Measurements from ENCODE around the gene ROM1.
A peak's percentile ranks its signal among the peaks of the same experiment; 100 is the strongest.
"Not testable (repeated sequence)": the region's sequence is repeated elsewhere in the genome, so short reads cannot be mapped to it uniquely, and the experiment has no call there.

ROM1 gene

GRCh38 chr11:62610403-62610802 lies 2.7 kb upstream of the ROM1 start:
- DNase-seq, result no peak

GRCh38 chr11:62610814-62611704 lies 2.0 kb upstream of the ROM1 start:
- DNase-seq, result no peak

- DNase-seq, result peak in 2 of 5 experiments; percentile 30 to 74
Measured at GRCh38 chr11:62611705-62612365, 1.2 kb upstream of the ROM1 start.

GRCh38 chr11:62613291-62613778 lies 278 bp downstream of the ROM1 start:
- DNase-seq, result no peak

- no peak for DNase-seq
Measured at GRCh38 chr11:62614275-62614674, 1.2 kb downstream of the ROM1 start.

GRCh38 chr11:62615521-62615920 lies 2.5 kb downstream of the ROM1 start:
- DNase-seq, result no peak

GRCh38 chr11:62616957-62617356 lies 3.9 kb downstream of the ROM1 start:
- DNase-seq, result not testable (repeated sequence)

GRCh38 chr11:62621027-62621566 lies 8.0 kb downstream of the ROM1 start:
- no peak for DNase-seq

- peak; percentile 89 to 98 (median 97) for DNase-seq
Measured at GRCh38 chr11:62621567-62622470, 8.8 kb downstream of the ROM1 start, which contains the start of gene B3GAT3. Gene B3GAT3 (minus strand): TSS chr11:62621986. CDS start chr11:62621947, 39 bp downstream.

GRCh38 chr11:62622476-62623089 lies 9.5 kb downstream of the ROM1 start:
- no peak for DNase-seq

- peak in 1 of 5 experiments; percentile 20 for DNase-seq
Measured at GRCh38 chr11:62627713-62628112, 14.7 kb downstream of the ROM1 start.

GRCh38 chr11:62632492-62632891 lies 19.4 kb downstream of the ROM1 start:
- DNase-seq, result no peak

- DNase-seq, result no peak
Measured at GRCh38 chr11:62644220-62644619, 31.2 kb downstream of the ROM1 start.

GRCh38 chr11:62645671-62645945 lies 32.6 kb downstream of the ROM1 start:
- DNase-seq, result peak in 1 of 5 experiments; percentile 22

- peak; percentile 94 to 99 (median 98) for DNase-seq
Measured at GRCh38 chr11:62645946-62646824, 33.1 kb downstream of the ROM1 start, which contains the start of gene GANAB. Gene GANAB (minus strand): TSS chr11:62646613. CDS start chr11:62646599, 14 bp downstream.

- DNase-seq, result no peak
Measured at GRCh38 chr11:62646825-62647608, 34.0 kb downstream of the ROM1 start.

- no peak for DNase-seq
Measured at GRCh38 chr11:62647609-62648005, 34.5 kb downstream of the ROM1 start.

- no peak for DNase-seq
Measured at GRCh38 chr11:62648185-62648966, 35.3 kb downstream of the ROM1 start.

- DNase-seq, result no peak
Measured at GRCh38 chr11:62648967-62649364, 35.9 kb downstream of the ROM1 start.
